Testis (tissue), 3 donors: ENCODE data around the gene RNF144B. TPM values are rescaled to one million over a fixed set of nuclear protein-coding genes. Genes with fewer than 3 reads are reported as not detected.

ENCODE experiments used
- DNase-seq: peaks from one replicate; pipeline ENCODE4 v3.0.0-alpha.2; 2019
- H3K27ac ChIP-seq, 2 donors: fragments of 200-600 bp; sonication (generic); one replicate each; pipeline ENCODE4 v1.5.1; 2019
- H3K27me3 ChIP-seq: fragments of 200-600 bp; sonication (generic); one replicate; pipeline ENCODE4 v1.5.1; 2019
- H3K36me3 ChIP-seq: fragments of 200-600 bp; sonication (generic); one replicate; pipeline ENCODE4 v1.5.1; 2017; ENCODE audit warnings: low read depth; ENCODE audit errors: missing control alignments
- H3K4me1 ChIP-seq: fragments of 200-600 bp; sonication (generic); one replicate; pipeline ENCODE4 v1.5.1; 2019
- H3K4me3 ChIP-seq, 2 donors: fragments of 200-600 bp; sonication (generic); one replicate each; pipeline ENCODE4 v1.5.1; 2017 to 2019
- H3K9me3 ChIP-seq: fragments of 200-600 bp; sonication (generic); one replicate; pipeline ENCODE4 v1.5.1; 2017
- CTCF ChIP-seq, 3 experiments: fragments of 450-650 bp in 2 of 3; fragments of 200-600 bp in 1 of 3; sonication (generic) in 1 of 3; IDR thresholded peaks; one replicate each; pipeline ENCODE4 v1.5.1; 2016 to 2019; ENCODE audit warnings: antibody characterized with exemption in 3 of 3, mild to moderate bottlenecking in 2 of 3, moderate library complexity in 1 of 3
- POLR2A ChIP-seq: fragments of 450-650 bp; IDR thresholded peaks from one replicate; pipeline ENCODE4 v1.6.1; 2017; ENCODE audit warnings: antibody characterized with exemption, mild to moderate bottlenecking, moderate library complexity
- WGBS, 2 donors: methylation state at CpG; one replicate each; pipeline ENCODE4 v1.1.5; 2018; 5-methylcytosine and 5-hydroxymethylcytosine counted together
- intact Hi-C: fragments of 100-400 bp; cut with DNase I; formaldehyde crosslinking; loops from one replicate; pipeline ENCODE4 v1.15.1; 2023; ENCODE audit warnings: low total_unique reads
- polyA plus RNA-seq: library from polyadenylated mRNA; stranded (reverse); fragments of 350-450 nt; fragmentation: Illumina TruSeq; extraction: RNeasy Lipid Tissue Mini Kit (QIAGEN cat#74804); gene quantifications from one replicate; pipeline ENCODE4 v1.2.3, GENCODE V29; 2014; ENCODE audit warnings: low read depth, low replicate concordance; ENCODE audit not compliant: insufficient read depth
- total RNA-seq, 2 donors: library from RNA; depleted of rRNA; stranded (reverse); fragments of >200 nt; gene quantifications; one replicate each; pipeline ENCODE4 v1.2.3, GENCODE V29; 2016

Gene RNF144B
- total and polyA plus RNA-seq, 3 donors from 2014 or later: 6.1 to 6.3 (median 6.1) TPM

DNA sequence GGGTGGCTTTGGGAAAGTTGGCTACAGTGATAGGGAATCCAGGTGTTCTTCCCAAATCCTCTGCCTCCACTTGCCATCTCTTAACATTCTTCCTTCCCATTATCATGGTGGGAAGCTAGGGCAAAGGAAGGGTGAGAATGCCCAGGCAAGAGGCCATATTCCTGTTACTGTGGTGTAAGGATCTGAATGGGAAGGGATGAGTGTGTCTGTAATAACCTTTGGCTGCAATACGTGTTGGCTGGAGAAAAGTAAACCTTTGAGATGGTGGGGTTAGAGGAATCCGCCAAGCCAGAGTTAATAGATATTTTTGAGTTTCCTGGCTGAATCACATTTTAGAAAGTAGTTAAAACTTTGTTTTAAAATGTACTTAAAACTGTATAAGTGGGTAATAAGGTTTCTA, 45.9 kb downstream of the RNF144B start:
- H3K4me1 ChIP-seq: no peaks in the 10 kb centered on the region
- no peak overlapping the region for H3K4me3 ChIP-seq
- TF ChIP-seq CTCF (IDR thresholded peaks at IDR 0.05) (no peak), POLR2A (no peak)
- intact Hi-C loops: no loop called here
- WGBS, 2 donors: 88% methylated on average over 2 of the region's 2 CpGs
- DNase-seq: no peak
- H3K27me3 ChIP-seq: no peaks in the 10 kb centered on the region
- H3K36me3 ChIP-seq: no peaks in the 10 kb centered on the region
- H3K27ac ChIP-seq: no peak overlapping the region
- H3K9me3 ChIP-seq: no peaks in the 10 kb centered on the region

- Histone ChIP-seq H3K9me3 (no peaks in the 10 kb centered on the region), H3K27me3 (no peaks in the 10 kb centered on the region), H3K27ac (no peak overlapping the region), H3K4me1 (no peaks in the 10 kb centered on the region), H3K36me3 (no peaks in the 10 kb centered on the region), H3K4me3 (no peak overlapping the region)
- 83 to 88% methylated on average over 3 of the region's 3 CpGs for whole genome bisulfite sequencing, 2 donors
- intact Hi-C loops: no loop called here
- no peak for TF ChIP-seq POLR2A
- no peak for TF ChIP-seq CTCF (IDR thresholded peaks at IDR 0.05)
- no peak for DNase-seq
Observed at GRCh38 chr6:18436341-18436740, 49.2 kb downstream of the RNF144B start.

GRCh38 chr6:18439581-18439980, 52.4 kb downstream of the RNF144B start:
- intact Hi-C loops: no loop called here
- Histone ChIP-seq H3K4me3 (no peak overlapping the region), H3K27me3 (no peaks in the 10 kb centered on the region), H3K9me3 (no peaks in the 10 kb centered on the region), H3K36me3 (no peaks in the 10 kb centered on the region), H3K27ac (no peak overlapping the region), H3K4me1 (no peaks in the 10 kb centered on the region)
- TF ChIP-seq POLR2A (no peak), CTCF (IDR thresholded peaks at IDR 0.05) (no peak)
- no peak for DNase-seq

DNA sequence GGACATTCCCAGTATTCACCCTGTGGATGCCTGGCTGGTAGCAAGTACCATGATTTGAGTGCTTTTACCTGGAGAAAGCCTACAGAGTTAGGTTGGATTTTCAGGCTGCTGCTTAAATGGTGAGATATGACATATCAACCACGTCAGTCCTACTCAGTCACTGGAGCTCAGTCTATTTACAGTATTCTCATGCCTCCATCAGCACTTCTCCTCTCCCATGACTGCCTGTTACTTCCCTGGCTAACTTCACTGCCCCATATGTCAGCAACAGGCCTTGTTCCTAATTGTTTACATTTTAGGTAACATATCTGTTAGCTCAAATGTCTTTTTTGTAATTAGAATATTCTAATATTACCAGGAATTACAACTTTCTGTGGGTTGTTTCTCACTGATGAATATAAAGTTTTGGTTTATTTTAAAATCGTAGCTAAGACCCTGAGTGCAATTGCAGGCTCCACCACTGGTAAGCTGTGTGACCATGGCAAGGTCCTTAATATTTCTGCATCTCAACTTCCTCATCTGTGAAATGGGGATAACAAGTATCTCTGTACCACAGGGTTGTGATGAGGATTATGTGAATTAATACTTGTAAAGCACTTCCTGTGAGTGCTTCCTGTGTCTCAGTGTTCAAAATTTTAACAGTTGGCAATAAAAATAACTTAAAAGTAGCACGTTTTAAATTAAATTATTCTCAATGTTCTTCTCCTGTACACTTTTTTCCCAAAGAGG, 54.3 kb downstream of the RNF144B start:
- Histone ChIP-seq H3K36me3 (no peaks in the 10 kb centered on the region), H3K4me3 (no peak overlapping the region), H3K27ac (no peak overlapping the region), H3K27me3 (no peaks in the 10 kb centered on the region), H3K9me3 (no peaks in the 10 kb centered on the region), H3K4me1 (no peaks in the 10 kb centered on the region)
- intact Hi-C loops: no loop called here
- DNase-seq: no peak
- TF ChIP-seq POLR2A (no peak), CTCF (IDR thresholded peaks at IDR 0.05) (no peak)
- WGBS, 2 donors: 72 to 84% methylated on average over 3 of the region's 3 CpGs

GRCh38 chr6:18444111-18444510, 57.0 kb downstream of the RNF144B start:
- intact Hi-C loops: no loop called here
- Histone ChIP-seq H3K27me3 (no peaks in the 10 kb centered on the region), H3K9me3 (no peaks in the 10 kb centered on the region), H3K27ac (peak overlapping the region in 1 of 2 donors; percentile 27), H3K36me3 (no peaks in the 10 kb centered on the region), H3K4me3 (no peak overlapping the region), H3K4me1 (no peaks in the 10 kb centered on the region)
- no peak for TF ChIP-seq CTCF (IDR thresholded peaks at IDR 0.05)
- no peak for TF ChIP-seq POLR2A
- no peak for DNase-seq
- WGBS, 2 donors: 63 to 65% methylated on average over 5 of the region's 5 CpGs
